Measurements from ENCODE around the gene ATE1. TPM values are rescaled to one million over a fixed set of nuclear protein-coding genes. Genes with fewer than 3 reads are reported as not detected.

The ATE1 gene
- total RNA-seq, 2 experiments from 2014 or later, result 18.5 to 20.9 TPM

DNA sequence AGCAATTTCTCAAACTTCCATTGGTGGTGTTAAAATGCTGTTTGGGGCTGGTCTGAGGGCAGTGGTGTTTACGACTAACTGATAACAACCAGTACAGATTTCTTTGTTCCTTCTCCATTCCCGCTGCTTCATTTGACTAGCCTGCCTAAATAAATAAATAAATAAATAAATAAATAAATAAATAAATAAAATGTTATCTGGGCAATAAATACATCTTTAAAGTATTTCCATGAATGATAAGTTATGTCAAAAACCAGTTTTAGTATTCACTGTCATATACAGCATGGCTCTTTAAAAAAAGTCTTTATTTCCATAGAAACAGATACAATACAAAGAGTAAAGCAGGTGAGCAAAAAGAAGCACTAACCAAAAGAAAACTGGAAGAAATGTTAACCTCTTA lies 81.3 kb downstream of the ATE1 start:
- Histone ChIP-seq H3K27me3 (ENCODE audit: control insufficient read depth in 1 of 2, insufficient read depth in 2 of 2, low read length in 2 of 2) (no peaks in the 10 kb centered on the region), H3K4me1 (ENCODE audit: insufficient read depth, low read length) (no peaks in the 10 kb centered on the region), H3K27ac (ENCODE audit: low read depth in 1 of 2, low read length in 2 of 2) (no peak overlapping the region), H3K36me3 (ENCODE audit: insufficient read depth, low read length) (peaks cover 23% of the 10 kb centered on the region), H3K4me3 (ENCODE audit: low read length) (no peak overlapping the region), H3K9me3 (ENCODE audit: control insufficient read depth in 1 of 2, insufficient read depth in 1 of 2, low read length in 2 of 2) (peaks cover 5 to 10% of the 10 kb centered on the region in 2 experiments)
- ATAC-seq (ENCODE audit: poor library complexity), result no peak
- DNase-seq, result no peak
- TF ChIP-seq, protein P1, sequence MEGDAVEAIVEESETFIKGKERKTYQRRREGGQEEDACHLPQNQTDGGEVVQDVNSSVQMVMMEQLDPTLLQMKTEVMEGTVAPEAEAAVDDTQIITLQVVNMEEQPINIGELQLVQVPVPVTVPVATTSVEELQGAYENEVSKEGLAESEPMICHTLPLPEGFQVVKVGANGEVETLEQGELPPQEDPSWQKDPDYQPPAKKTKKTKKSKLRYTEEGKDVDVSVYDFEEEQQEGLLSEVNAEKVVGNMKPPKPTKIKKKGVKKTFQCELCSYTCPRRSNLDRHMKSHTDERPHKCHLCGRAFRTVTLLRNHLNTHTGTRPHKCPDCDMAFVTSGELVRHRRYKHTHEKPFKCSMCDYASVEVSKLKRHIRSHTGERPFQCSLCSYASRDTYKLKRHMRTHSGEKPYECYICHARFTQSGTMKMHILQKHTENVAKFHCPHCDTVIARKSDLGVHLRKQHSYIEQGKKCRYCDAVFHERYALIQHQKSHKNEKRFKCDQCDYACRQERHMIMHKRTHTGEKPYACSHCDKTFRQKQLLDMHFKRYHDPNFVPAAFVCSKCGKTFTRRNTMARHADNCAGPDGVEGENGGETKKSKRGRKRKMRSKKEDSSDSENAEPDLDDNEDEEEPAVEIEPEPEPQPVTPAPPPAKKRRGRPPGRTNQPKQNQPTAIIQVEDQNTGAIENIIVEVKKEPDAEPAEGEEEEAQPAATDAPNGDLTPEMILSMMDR (IDR thresholded peaks at IDR 0.05), result no peak
- ChIA-PET POLR2A (no interaction called here), CTCF (interaction anchor here (1.6 kb wide), 1 partner anchor 15 kb away, joined by 3 read pairs; no protein-coding TSS in a partner anchor)
- intact Hi-C loops (cut with DNase I, micrococcal nuclease), result no loop called here
- Mint-ChIP-seq H3K9me3 (no peaks in the 10 kb centered on the region), H3K27ac (no peak overlapping the region), H3K36me3 (ENCODE audit: low read depth) (peaks cover 78% of the 10 kb centered on the region), H3K4me3 (no peak overlapping the region), H3K27me3 (no peaks in the 10 kb centered on the region), H3K4me1 (ENCODE audit: low read depth) (peaks cover 14% of the 10 kb centered on the region)

DNA sequence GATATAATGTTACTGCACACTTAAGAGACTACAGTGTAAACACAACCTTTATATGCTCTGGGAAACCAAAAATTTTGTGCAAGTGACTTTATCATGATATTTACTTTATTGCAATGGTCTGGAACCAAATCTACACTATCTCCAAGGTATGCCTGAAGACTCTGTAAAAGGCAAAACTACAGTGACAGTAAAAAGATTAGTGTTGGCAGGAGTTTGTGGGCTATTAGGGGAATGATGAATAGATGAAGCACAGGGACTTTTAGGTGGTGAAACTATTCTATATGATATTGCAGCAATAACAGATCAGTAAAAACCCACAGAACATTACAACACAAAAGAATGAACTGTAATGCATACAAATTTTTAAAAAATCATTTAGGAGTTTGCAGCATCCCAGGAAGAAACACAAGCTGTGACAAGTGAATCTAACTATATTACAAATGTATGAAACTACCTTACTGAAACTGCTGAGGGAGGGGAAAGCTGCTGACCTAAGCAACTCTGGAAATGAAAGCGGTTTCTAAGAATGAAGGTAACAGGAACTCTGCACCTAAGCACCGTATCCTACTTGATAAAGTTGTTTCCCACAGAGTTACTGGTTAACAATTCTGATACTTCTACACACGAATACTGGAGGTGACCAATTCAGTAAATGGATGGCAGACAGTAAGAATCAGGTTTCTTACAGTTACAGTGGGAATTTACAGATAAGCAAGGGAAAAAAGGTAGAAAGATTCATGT lies 82.6 kb downstream of the ATE1 start:
- H3K4me1 ChIP-seq (ENCODE audit: insufficient read depth, low read length), result no peaks in the 10 kb centered on the region
- no peak for ATAC-seq (ENCODE audit: poor library complexity)

DNA sequence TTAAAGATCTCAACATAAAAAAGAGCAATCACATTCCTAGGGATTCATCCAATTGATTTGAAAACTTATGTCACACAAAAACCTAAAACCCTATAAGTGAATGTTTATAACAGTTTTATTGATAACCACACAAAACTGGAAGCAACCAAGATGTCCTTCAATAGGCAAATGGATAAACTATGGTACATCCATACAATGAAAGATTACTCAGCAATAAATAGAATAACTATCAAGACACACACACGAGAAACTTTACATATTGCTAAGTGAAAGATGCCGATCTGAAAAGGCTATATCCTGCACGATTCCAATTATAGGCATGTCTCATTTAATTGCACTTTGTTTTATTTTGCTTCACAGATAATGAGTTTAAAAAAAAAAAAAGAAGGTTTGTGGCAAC lies 83.3 kb downstream of the ATE1 start:
- no peak overlapping the region for H3K27ac ChIP-seq (ENCODE audit: low read depth in 1 of 2, low read length in 2 of 2)
- peaks cover 14% of the 10 kb centered on the region for H3K4me1 Mint-ChIP-seq (ENCODE audit: low read depth)
- H3K27me3 ChIP-seq (ENCODE audit: control insufficient read depth in 1 of 2, insufficient read depth in 2 of 2, low read length in 2 of 2), result no peaks in the 10 kb centered on the region
- TF ChIP-seq, protein P1 (IDR thresholded peaks at IDR 0.05), result no peak
- no peak overlapping the region for H3K4me3 Mint-ChIP-seq
- ChIA-PET CTCF (no interaction called here), POLR2A (no interaction called here)
- DNase-seq (no peak), ATAC-seq (ENCODE audit: poor library complexity) (no peak)
- H3K4me3 ChIP-seq (ENCODE audit: low read length), result no peak overlapping the region
- peaks cover 14% of the 10 kb centered on the region for H3K36me3 ChIP-seq (ENCODE audit: insufficient read depth, low read length)
- intact Hi-C loops (cut with DNase I, micrococcal nuclease), result no loop called here
- peaks cover 5 to 10% of the 10 kb centered on the region in 2 experiments for H3K9me3 ChIP-seq (ENCODE audit: control insufficient read depth in 1 of 2, insufficient read depth in 1 of 2, low read length in 2 of 2)
- H3K36me3 Mint-ChIP-seq (ENCODE audit: low read depth), result peaks cover 67% of the 10 kb centered on the region
- H3K9me3 Mint-ChIP-seq, result no peaks in the 10 kb centered on the region
- H3K4me1 ChIP-seq (ENCODE audit: insufficient read depth, low read length), result no peaks in the 10 kb centered on the region
- H3K27me3 Mint-ChIP-seq, result no peaks in the 10 kb centered on the region
- H3K27ac Mint-ChIP-seq, result no peak overlapping the region

More for the DNA sequence above, 82.6 kb downstream of the ATE1 start:
- Histone ChIP-seq H3K36me3 (ENCODE audit: insufficient read depth, low read length) (peaks cover 19% of the 10 kb centered on the region), H3K27ac (ENCODE audit: low read depth in 1 of 2, low read length in 2 of 2) (no peak overlapping the region), H3K4me3 (ENCODE audit: low read length) (no peak overlapping the region), H3K9me3 (ENCODE audit: control insufficient read depth in 1 of 2, insufficient read depth in 1 of 2, low read length in 2 of 2) (peaks cover 5 to 10% of the 10 kb centered on the region in 2 experiments), H3K27me3 (ENCODE audit: control insufficient read depth in 1 of 2, insufficient read depth in 2 of 2, low read length in 2 of 2) (no peaks in the 10 kb centered on the region)
- H3K27me3 Mint-ChIP-seq, result no peaks in the 10 kb centered on the region
- no peaks in the 10 kb centered on the region for H3K9me3 Mint-ChIP-seq
- ChIA-PET POLR2A (no interaction called here), CTCF (interaction anchor here (1.6 kb wide), 1 partner anchor 13 kb away, joined by 3 read pairs; no protein-coding TSS in a partner anchor)
- TF ChIP-seq, protein P1 (IDR thresholded peaks at IDR 0.05), result no peak
- peaks cover 14% of the 10 kb centered on the region for H3K4me1 Mint-ChIP-seq (ENCODE audit: low read depth)
- H3K36me3 Mint-ChIP-seq (ENCODE audit: low read depth), result peaks cover 69% of the 10 kb centered on the region
- H3K27ac Mint-ChIP-seq, result no peak overlapping the region
- intact Hi-C loops (cut with DNase I, micrococcal nuclease), result no loop called here
- H3K4me3 Mint-ChIP-seq, result no peak overlapping the region
- no peak for DNase-seq
